D721Med (cell line): ENCODE data around the gene CXADR.
"Not testable (repeated sequence)": the region's sequence is repeated elsewhere in the genome, so short reads cannot be mapped to it uniquely, and the experiment has no call there.

Experiments
- DNase-seq: peaks from one replicate; pipeline ENCODE4 v3.0.0; 2011; ENCODE audit warnings: low spot score; ENCODE audit not compliant: insufficient read length
- FAIRE-seq: peaks from 2 replicates; lab custom pipeline; 2011; peaks lifted over from hg19 to GRCh38; lab: Jason Lieb, UNC
- CTCF ChIP-seq: IDR thresholded peaks from 2 replicates; pipeline ENCODE4 v1.5.1; 2012; ENCODE audit warnings: mild to moderate bottlenecking, control low read depth; ENCODE audit not compliant: insufficient read depth; ENCODE audit errors: missing control alignments

The CXADR gene

GRCh38 chr21:17506951-17507350, 5.9 kb upstream of the CXADR start:
- TF ChIP-seq CTCF: no peak
- FAIRE-seq: no peak
- no peak for DNase-seq

- FAIRE-seq (no peak), DNase-seq (no peak)
- no peak for TF ChIP-seq CTCF
Measured at GRCh38 chr21:17507591-17507990, 5.3 kb upstream of the CXADR start.

GRCh38 chr21:17513214-17514123, 626 bp downstream of the CXADR start:
- DNase-seq: peak; percentile 19
- no peak for FAIRE-seq
- peak; percentile 4 for TF ChIP-seq CTCF

GRCh38 chr21:17514124-17514845, 1.4 kb downstream of the CXADR start:
- FAIRE-seq (no peak), DNase-seq (no peak)
- TF ChIP-seq CTCF: no peak

- not testable (repeated sequence) for FAIRE-seq, DNase-seq
Measured at GRCh38 chr21:17517008-17517407, 4.2 kb downstream of the CXADR start.

GRCh38 chr21:17519208-17519738, 6.4 kb downstream of the CXADR start:
- TF ChIP-seq CTCF: no peak
- FAIRE-seq (no peak), DNase-seq (no peak)

- no peak for TF ChIP-seq CTCF
Measured at GRCh38 chr21:17519965-17520609, 7.2 kb downstream of the CXADR start.

More at GRCh38 chr21:17519965-17520609, 7.2 kb downstream of the CXADR start:
- DNase-seq (no peak), FAIRE-seq (no peak)
